ENCODE data around the gene MRPL10. TPM values are rescaled to one million over a fixed set of nuclear protein-coding genes. Genes with fewer than 3 reads are reported as not detected.

MRPL10 gene
- total RNA-seq, 1 donor from 2014 or later, result 36.4 TPM

GRCh38 chr17:47822785-47823184 is 8.6 kb downstream of the MRPL10 start:
- H3K9me3 Mint-ChIP-seq, result no peaks in the 10 kb centered on the region
- peaks cover 59% of the 10 kb centered on the region for H3K36me3 Mint-ChIP-seq (ENCODE audit: low read depth)
- intact Hi-C loops (cut with micrococcal nuclease), result no loop called here
- ChIA-PET POLR2A (interaction anchor here (2.2 to 2.6 kb wide), 2 partner anchors 9 to 73 kb away, joined by 12 to 53 read pairs; partner anchors contain the start of genes LRRC46, MRPL10 and SP2), CTCF (interaction anchor here (0.7 to 1.7 kb wide), 3 partner anchors 9 to 50 kb away, joined by 4 to 5 read pairs (median 4); partner anchors contain the start of genes LRRC46, MRPL10 and SCRN2)
- ATAC-seq (ENCODE audit: low read depth) (no peak), DNase-seq (no peak)
- no peak overlapping the region for H3K4me3 Mint-ChIP-seq
- no peak overlapping the region for H3K27ac Mint-ChIP-seq
- no peak for TF ChIP-seq CTCF (IDR thresholded peaks at IDR 0.05)
- no peaks in the 10 kb centered on the region for H3K27me3 Mint-ChIP-seq
- H3K4me1 Mint-ChIP-seq, result peaks cover 26% of the 10 kb centered on the region

DNA sequence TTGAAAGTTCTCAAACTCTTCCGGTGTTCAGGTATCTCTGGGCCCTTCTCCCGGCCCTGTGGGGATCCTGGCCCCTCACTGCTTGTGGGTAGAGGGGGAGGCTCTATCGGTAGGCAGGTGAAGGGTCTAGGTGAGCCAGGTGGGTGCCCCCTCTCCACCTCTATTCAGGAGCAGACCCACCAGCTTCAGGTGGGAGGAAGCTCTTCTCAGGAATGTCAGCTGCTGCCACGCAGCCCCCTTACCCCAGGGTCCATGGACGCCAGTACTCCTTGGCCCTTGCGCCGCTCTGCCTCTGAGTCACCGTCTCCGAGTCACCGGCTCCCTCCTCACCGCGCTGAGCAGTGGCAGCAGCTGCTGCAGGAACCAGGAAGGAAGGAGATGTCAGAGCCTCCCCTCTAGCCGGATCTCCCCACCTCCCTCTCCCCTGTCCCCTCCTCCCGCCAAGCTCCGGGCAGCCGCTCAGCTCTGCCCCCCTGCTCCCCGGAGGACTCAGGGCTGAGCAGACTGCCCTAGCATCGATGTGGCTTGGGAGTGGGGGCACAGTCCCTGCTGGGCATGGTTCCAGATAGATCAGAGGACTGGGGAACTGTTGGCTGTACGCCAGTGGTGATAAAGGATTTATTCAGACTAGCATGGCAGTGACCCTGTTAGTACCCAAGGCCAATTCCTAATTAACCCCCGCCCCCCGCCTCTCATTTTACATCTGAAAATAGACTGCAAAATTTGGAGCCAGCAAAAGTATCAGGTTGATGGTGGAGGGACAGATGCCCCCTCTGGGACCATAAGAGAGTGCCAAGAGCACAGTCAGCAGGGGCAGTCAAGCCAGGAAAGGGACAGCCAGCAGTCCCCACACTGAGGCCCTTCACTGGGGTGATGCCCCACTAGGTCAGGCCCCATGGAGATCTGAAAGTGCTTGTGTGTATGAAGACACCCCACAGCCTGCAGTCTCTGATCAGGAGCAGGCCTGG is 9.6 kb downstream of the MRPL10 start, which contains the start of gene OSBPL7:
TSS of gene OSBPL7 (minus strand) at position 371 of the 968 bp plus-strand sequence. CDS start 1,516 bp downstream, outside the sequence.
- ChIA-PET POLR2A (interaction anchor here (0.5 to 2.6 kb wide), 8 partner anchors 10 to 148 kb away, joined by 3 to 53 read pairs (median 6); partner anchors contain the start of genes LRRC46, MRPL10, SCRN2 and SP2), CTCF (interaction anchor here (0.9 to 1.8 kb wide), 4 partner anchors 10 to 68 kb away, joined by 4 to 5 read pairs (median 4); partner anchors contain the start of genes LRRC46, MRPL10 and SCRN2)
- DNase-seq, result peak; percentile 55
- Mint-ChIP-seq H3K27me3 (no peaks in the 10 kb centered on the region), H3K27ac (peak within 1 kb of the TSS; percentile 77), H3K36me3 (ENCODE audit: low read depth) (peaks cover 61% of the 10 kb centered on the region), H3K4me1 (peaks cover 26% of the 10 kb centered on the region), H3K9me3 (no peaks in the 10 kb centered on the region), H3K4me3 (peak within 1 kb of the TSS; percentile 96)
- peak; percentile 98 for ATAC-seq (ENCODE audit: low read depth)
- intact Hi-C loops (cut with micrococcal nuclease), result loop anchor here (1.0 kb wide), 1 partner anchor 10 kb away; the partner anchor contains the start of genes LRRC46 and MRPL10
- no peak for TF ChIP-seq CTCF (IDR thresholded peaks at IDR 0.05)

- peaks cover 61% of the 10 kb centered on the region for H3K36me3 Mint-ChIP-seq (ENCODE audit: low read depth)
- TF ChIP-seq CTCF (IDR thresholded peaks at IDR 0.05), result no peak
- DNase-seq (no peak), ATAC-seq (ENCODE audit: low read depth) (no peak)
- H3K27ac Mint-ChIP-seq, result peak overlapping the region; percentile 77
- intact Hi-C loops (cut with micrococcal nuclease), result loop anchor here (1.0 kb wide), 1 partner anchor 10 kb away; the partner anchor contains the start of genes LRRC46 and MRPL10
- POLR2A ChIA-PET, result interaction anchor here (0.5 to 2.6 kb wide), 3 partner anchors 10 to 75 kb away, joined by 4 to 53 read pairs (median 12); partner anchors contain the start of genes LRRC46, MRPL10 and SP2
- CTCF ChIA-PET, result interaction anchor here (0.9 to 1.8 kb wide), 4 partner anchors 10 to 69 kb away, joined by 4 to 5 read pairs (median 4); partner anchors contain the start of genes LRRC46, MRPL10 and SCRN2
- peaks cover 26% of the 10 kb centered on the region for H3K4me1 Mint-ChIP-seq
- H3K4me3 Mint-ChIP-seq, result peak overlapping the region; percentile 96
- no peaks in the 10 kb centered on the region for H3K9me3 Mint-ChIP-seq
- no peaks in the 10 kb centered on the region for H3K27me3 Mint-ChIP-seq
Observed at GRCh38 chr17:47821031-47821423, 10.3 kb downstream of the MRPL10 start.

GRCh38 chr17:47820033-47820789 is 11.1 kb downstream of the MRPL10 start:
- no peak for DNase-seq
- ATAC-seq (ENCODE audit: low read depth), result no peak
- no peaks in the 10 kb centered on the region for H3K27me3 Mint-ChIP-seq
- no peaks in the 10 kb centered on the region for H3K9me3 Mint-ChIP-seq
- H3K4me1 Mint-ChIP-seq, result peaks cover 26% of the 10 kb centered on the region
- intact Hi-C loops (cut with micrococcal nuclease), result no loop called here
- TF ChIP-seq CTCF (IDR thresholded peaks at IDR 0.05), result no peak
- H3K27ac Mint-ChIP-seq, result peak overlapping the region; percentile 77
- ChIA-PET POLR2A (interaction anchor here (0.5 to 0.7 kb wide), 2 partner anchors 170 to 369 kb away, joined by 3 to 5 read pairs; no protein-coding TSS in a partner anchor), CTCF (interaction anchor here (1.8 kb wide), 1 partner anchor 70 kb away, joined by 4 read pairs; no protein-coding TSS in a partner anchor)
- H3K36me3 Mint-ChIP-seq (ENCODE audit: low read depth), result peaks cover 62% of the 10 kb centered on the region
- H3K4me3 Mint-ChIP-seq, result peak overlapping the region; percentile 96

Measured in activated B cell treated with CpG ODN at 0.5 μM for 24 hours (primary cell).